K562 (cell line): ENCODE measurements around the gene DTNBP1. TPM values are rescaled to one million over a fixed set of nuclear protein-coding genes. Genes with fewer than 3 reads are reported as not detected.

Experiments
- CHD2 ChIP-seq: IDR thresholded peaks from 2 replicates; pipeline ENCODE4 v1.6.1; 2011; ENCODE audit warnings: low read depth, low read length
- GATAD2A ChIP-seq: fragments of 450-650 bp; IDR thresholded peaks from 2 replicates; pipeline ENCODE4 v1.6.1; 2017
- NR2C2 ChIP-seq, 2 experiments: fragments of 200-800 bp in 1 of 2; sonication (Bioruptor generic) in 1 of 2; sonication (generic) in 1 of 2; formaldehyde crosslinking in 1 of 2; IDR thresholded peaks; 2 replicates each; pipeline versions ENCODE4 v1.6.1 to v1.8.0; 2016 to 2022; ENCODE audit warnings: mild to moderate bottlenecking in 1 of 2, missing compliant biosample characterization in 1 of 2, missing genetic modification characterization in 1 of 2, missing genetic modification reagents in 1 of 2
- TSC22D4 ChIP-seq: fragments of 450-650 bp; IDR thresholded peaks from 2 replicates; pipeline ENCODE4 v1.6.1; 2016; ENCODE audit warnings: missing genetic modification characterization, missing biosample characterization, control low read depth
- ZNF174 ChIP-seq: fragments of 250-450 bp; sonication (Bioruptor Pico); IDR thresholded peaks from 2 replicates; pipeline ENCODE4 v1.4.0; 2020; ENCODE audit warnings: mild to moderate bottlenecking
- ZNF175 ChIP-seq: fragments of 200-800 bp; sonication (Bioruptor generic); IDR thresholded peaks from 2 replicates; pipeline ENCODE4 v1.6.1; 2016; ENCODE audit warnings: low read depth, mild to moderate bottlenecking, missing genetic modification characterization, missing compliant biosample characterization
- polyA plus RNA-seq, 8 experiments: library from polyadenylated mRNA; depleted of rRNA in 4 of 8; stranded (reverse) in 5 of 8; unstranded in 3 of 8; fragments of >200 nt; fragmentation: Nextera tagmentation in 2 of 8; fragmentation: Illumina TruSeq in 1 of 8; extraction: Ambion mirVana in 2 of 8; extraction: Trizol in 1 of 8; gene quantifications; 2 replicates each; pipeline versions ENCODE4 v1.2.1 to v1.2.3, GENCODE V29; 2011 to 2014; ENCODE audit warnings: inconsistent platforms in 1 of 8, missing spikeins in 1 of 8
- total RNA-seq, 7 experiments: library from RNA; depleted of rRNA in 6 of 7; stranded (reverse); fragments of >200 nt in 6 of 7; fragmentation: Illumina TruSeq in 2 of 7; extraction: Trizol in 2 of 7; gene quantifications; 2 replicates each; pipeline versions ENCODE4 v1.2.1 to v1.2.3, GENCODE V29; 2011 to 2021; ENCODE audit warnings: low replicate concordance in 1 of 7
- TF ChIP-seq, protein P1 (sequence below), 2 experiments: IDR thresholded peaks in 1 of 2; conservative IDR thresholded peaks in 1 of 2; 2 replicates each; pipeline ENCODE4 v1.6.1; 2016; ENCODE audit warnings: low read depth in 2 of 2, mild to moderate bottlenecking in 1 of 2, missing compliant biosample characterization in 1 of 2, missing genetic modification characterization in 1 of 2, moderate library complexity in 1 of 2
- TF ChIP-seq, protein P2 (sequence below): IDR thresholded peaks from 3 replicates; pipeline ENCODE4 v1.6.1; 2011; ENCODE audit warnings: borderline replicate concordance, mild to moderate bottlenecking; ENCODE audit not compliant: insufficient read length, insufficient read depth
- TF ChIP-seq, protein P3 (sequence below): fragments of 450-650 bp; formaldehyde crosslinking; IDR thresholded peaks from 2 replicates; pipeline ENCODE4 v1.4.0; 2022; ENCODE audit warnings: missing genetic modification characterization

The DTNBP1 gene
- total and polyA plus RNA-seq, 9 of the 15 experiments (the other 6 are each of a cell fraction or from before 2014, with no cell fraction given) = 16.7 to 54.5 (median 21.4) TPM

DNA sequence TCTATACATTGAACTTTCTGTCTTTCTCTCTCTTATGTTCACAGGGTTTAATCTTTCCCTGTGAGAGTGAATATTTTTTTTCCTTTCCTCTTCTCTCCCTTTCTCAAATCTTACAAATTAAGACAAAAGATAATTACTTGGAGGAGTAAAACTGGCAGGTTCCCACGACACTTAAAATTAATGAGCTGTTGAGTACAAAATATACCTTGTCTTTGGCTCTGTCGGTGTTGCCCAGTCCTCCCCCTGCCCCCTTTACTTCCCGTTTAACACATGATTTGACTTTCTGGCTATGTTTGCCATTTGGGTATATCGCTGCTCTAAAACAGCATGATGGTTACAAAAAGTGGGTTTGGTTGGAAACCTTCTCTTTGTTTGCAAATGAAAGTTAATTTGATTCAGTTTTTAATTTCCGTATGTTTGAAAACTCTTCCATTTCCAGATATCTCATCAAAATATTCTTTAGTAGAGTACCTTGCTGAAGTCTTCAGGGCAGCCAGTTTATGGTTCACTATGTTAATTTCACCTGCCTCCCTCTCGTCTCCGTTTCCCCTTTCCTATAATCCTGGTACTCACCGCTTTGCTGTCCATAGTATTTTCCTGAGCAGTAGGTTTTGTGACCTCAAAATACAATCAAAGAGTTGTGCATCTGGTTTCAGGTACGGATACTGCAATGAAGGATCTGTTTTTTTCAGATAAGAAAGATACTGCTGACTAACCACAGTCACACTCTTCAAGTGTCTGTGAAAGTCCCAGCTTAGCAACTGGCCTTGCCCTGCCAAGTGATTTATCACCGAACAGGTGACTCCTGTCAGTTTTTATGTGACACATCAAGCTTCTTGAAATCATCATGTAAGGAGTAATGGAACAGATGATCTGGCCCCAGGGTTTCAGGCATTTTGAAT lies 181.2 kb downstream of the DTNBP1 start (continued):
- TF ChIP-seq ZNF174 (CRISPR knock-in tag) = no peak
- TF ChIP-seq, protein P1, sequence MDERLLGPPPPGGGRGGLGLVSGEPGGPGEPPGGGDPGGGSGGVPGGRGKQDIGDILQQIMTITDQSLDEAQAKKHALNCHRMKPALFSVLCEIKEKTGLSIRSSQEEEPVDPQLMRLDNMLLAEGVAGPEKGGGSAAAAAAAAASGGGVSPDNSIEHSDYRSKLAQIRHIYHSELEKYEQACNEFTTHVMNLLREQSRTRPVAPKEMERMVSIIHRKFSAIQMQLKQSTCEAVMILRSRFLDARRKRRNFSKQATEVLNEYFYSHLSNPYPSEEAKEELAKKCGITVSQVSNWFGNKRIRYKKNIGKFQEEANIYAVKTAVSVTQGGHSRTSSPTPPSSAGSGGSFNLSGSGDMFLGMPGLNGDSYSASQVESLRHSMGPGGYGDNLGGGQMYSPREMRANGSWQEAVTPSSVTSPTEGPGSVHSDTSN (CRISPR knock-in tag; IDR thresholded peaks at IDR 0.05; ENCODE audit: low read depth) = peak; percentile 86
- TF ChIP-seq, protein P1 (tag; conservative IDR thresholded peaks at IDR 0.05; ENCODE audit: low read depth) = peak; percentile 98
- TF ChIP-seq CHD2 = no peak
- TF ChIP-seq NR2C2 (CRISPR knock-in tag; IDR thresholded peaks at IDR 0.05) = no peak
- TF ChIP-seq NR2C2 (tag; IDR thresholded peaks at IDR 0.05) = no peak
- TF ChIP-seq TSC22D4 = no peak
- TF ChIP-seq ZNF175 (CRISPR knock-in tag) = 0 out of 2 replicates have a peak, but pooled peaks have one; percentile 19
- TF ChIP-seq, protein P2, sequence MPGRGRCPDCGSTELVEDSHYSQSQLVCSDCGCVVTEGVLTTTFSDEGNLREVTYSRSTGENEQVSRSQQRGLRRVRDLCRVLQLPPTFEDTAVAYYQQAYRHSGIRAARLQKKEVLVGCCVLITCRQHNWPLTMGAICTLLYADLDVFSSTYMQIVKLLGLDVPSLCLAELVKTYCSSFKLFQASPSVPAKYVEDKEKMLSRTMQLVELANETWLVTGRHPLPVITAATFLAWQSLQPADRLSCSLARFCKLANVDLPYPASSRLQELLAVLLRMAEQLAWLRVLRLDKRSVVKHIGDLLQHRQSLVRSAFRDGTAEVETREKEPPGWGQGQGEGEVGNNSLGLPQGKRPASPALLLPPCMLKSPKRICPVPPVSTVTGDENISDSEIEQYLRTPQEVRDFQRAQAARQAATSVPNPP = no peak
- TF ChIP-seq, protein P3, sequence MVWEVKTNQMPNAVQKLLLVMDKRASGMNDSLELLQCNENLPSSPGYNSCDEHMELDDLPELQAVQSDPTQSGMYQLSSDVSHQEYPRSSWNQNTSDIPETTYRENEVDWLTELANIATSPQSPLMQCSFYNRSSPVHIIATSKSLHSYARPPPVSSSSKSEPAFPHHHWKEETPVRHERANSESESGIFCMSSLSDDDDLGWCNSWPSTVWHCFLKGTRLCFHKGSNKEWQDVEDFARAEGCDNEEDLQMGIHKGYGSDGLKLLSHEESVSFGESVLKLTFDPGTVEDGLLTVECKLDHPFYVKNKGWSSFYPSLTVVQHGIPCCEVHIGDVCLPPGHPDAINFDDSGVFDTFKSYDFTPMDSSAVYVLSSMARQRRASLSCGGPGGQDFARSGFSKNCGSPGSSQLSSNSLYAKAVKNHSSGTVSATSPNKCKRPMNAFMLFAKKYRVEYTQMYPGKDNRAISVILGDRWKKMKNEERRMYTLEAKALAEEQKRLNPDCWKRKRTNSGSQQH = no peak
- peak; percentile 70; the same call in 1 of the 2 replicates for TF ChIP-seq GATAD2A
